GM10266 (cell line): Measurements from ENCODE around the gene RBM6.

Experiments
- DNase-seq: peaks from one replicate; pipeline ENCODE4 v3.0.0; 2012; ENCODE audit errors: extremely low spot score
- CTCF ChIP-seq: IDR thresholded peaks from 2 replicates; pipeline ENCODE4 v1.5.1; 2012; ENCODE audit warnings: mild to moderate bottlenecking, low read depth; ENCODE audit not compliant: control insufficient read depth, insufficient read depth; ENCODE audit errors: missing control alignments

The RBM6 gene

GRCh38 chr3:50117120-50117519 is 177.2 kb downstream of the RBM6 start:
- TF ChIP-seq CTCF = no peak
- no peak for DNase-seq

- no peak for DNase-seq
These were observed 178.3 kb downstream of the RBM6 start for GRCh38 chr3:50118237-50118636.

GRCh38 chr3:50119786-50120185 is 179.8 kb downstream of the RBM6 start:
- no peak for DNase-seq
- no peak for TF ChIP-seq CTCF

More at GRCh38 chr3:50118237-50118636, 178.3 kb downstream of the RBM6 start:
- no peak for TF ChIP-seq CTCF

- TF ChIP-seq CTCF = no peak
- no peak for DNase-seq
These were observed 180.6 kb downstream of the RBM6 start for GRCh38 chr3:50120364-50121071.

- TF ChIP-seq CTCF = peak; percentile 80
- peak; percentile 88 for DNase-seq
These were observed 181.4 kb downstream of the RBM6 start for GRCh38 chr3:50121072-50122032.

GRCh38 chr3:50122071-50122470 is 182.1 kb downstream of the RBM6 start:
- DNase-seq = no peak
- TF ChIP-seq CTCF = no peak

- no peak for TF ChIP-seq CTCF
These were observed 182.9 kb downstream of the RBM6 start for GRCh38 chr3:50122661-50123391.

More at GRCh38 chr3:50122661-50123391, 182.9 kb downstream of the RBM6 start:
- DNase-seq = no peak
